ENCODE measurements around the gene PCDHGA1.

DNA sequence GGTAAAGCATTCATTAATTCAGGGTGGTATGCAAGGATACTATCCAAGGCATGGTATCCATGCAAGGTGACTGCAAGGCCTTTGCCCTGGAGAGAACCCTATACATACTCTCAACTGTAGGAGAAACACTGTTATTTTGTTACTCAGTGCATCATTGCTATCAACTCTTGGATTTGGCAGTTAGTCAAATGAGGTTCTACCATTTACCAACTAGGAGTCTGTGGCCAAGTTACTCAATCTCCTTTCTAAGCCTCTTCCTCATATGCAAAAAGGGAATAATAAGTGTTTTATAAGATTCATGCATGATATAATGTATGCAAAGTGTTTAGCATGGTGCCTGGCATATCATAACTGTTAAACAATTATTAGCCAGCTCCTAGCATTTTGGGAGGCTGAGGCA is 149.5 kb downstream of the PCDHGA1 start:
- TF ChIP-seq POLR2A (IDR thresholded peaks at IDR 0.05) = no peak
- TF ChIP-seq, protein P1, sequence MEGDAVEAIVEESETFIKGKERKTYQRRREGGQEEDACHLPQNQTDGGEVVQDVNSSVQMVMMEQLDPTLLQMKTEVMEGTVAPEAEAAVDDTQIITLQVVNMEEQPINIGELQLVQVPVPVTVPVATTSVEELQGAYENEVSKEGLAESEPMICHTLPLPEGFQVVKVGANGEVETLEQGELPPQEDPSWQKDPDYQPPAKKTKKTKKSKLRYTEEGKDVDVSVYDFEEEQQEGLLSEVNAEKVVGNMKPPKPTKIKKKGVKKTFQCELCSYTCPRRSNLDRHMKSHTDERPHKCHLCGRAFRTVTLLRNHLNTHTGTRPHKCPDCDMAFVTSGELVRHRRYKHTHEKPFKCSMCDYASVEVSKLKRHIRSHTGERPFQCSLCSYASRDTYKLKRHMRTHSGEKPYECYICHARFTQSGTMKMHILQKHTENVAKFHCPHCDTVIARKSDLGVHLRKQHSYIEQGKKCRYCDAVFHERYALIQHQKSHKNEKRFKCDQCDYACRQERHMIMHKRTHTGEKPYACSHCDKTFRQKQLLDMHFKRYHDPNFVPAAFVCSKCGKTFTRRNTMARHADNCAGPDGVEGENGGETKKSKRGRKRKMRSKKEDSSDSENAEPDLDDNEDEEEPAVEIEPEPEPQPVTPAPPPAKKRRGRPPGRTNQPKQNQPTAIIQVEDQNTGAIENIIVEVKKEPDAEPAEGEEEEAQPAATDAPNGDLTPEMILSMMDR (IDR thresholded peaks at IDR 0.05) = no peak

Measured in right lobe of liver (tissue), 4 donors.